ENCODE data around the gene MCOLN1.

The MCOLN1 gene

GRCh38 chr19:7506385-7507328, 15.8 kb upstream of the MCOLN1 start:
- Histone ChIP-seq H3K9ac (ENCODE audit: low read length) (no peak overlapping the region), H3K27ac (ENCODE audit: low read depth, low read length) (no peak overlapping the region), H3K36me3 (ENCODE audit: control insufficient read depth, insufficient read depth, low read length) (no peaks in the 10 kb centered on the region), H3K4me3 (ENCODE audit: low read length) (no peak overlapping the region), H3K27me3 (ENCODE audit: control insufficient read depth, insufficient read depth, low read length) (peaks cover 3% of the 10 kb centered on the region), H3K4me1 (ENCODE audit: control insufficient read depth, insufficient read depth, low read length) (no peaks in the 10 kb centered on the region)

DNA sequence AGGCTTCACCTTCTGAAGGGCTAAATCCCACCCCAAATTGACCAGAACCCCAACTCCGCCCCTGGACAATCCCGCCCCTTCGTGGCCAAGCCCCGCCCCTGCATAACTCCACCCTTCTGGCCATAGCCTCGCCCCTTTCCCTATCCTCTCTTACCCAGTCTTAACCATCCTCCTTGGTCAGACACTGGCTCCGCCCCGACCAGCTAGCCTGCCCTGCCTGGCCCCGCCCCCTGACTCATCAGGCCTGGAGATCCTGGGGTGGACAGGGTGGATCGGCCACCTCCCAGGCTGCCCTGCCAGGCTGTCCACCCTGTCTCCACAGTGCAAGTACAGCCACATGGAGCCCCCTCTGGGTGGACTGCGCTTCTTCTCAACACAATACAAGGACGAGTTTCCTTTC, 14.5 kb upstream of the MCOLN1 start:
- no peaks in the 10 kb centered on the region for H3K36me3 ChIP-seq (ENCODE audit: control insufficient read depth, insufficient read depth, low read length)

DNA sequence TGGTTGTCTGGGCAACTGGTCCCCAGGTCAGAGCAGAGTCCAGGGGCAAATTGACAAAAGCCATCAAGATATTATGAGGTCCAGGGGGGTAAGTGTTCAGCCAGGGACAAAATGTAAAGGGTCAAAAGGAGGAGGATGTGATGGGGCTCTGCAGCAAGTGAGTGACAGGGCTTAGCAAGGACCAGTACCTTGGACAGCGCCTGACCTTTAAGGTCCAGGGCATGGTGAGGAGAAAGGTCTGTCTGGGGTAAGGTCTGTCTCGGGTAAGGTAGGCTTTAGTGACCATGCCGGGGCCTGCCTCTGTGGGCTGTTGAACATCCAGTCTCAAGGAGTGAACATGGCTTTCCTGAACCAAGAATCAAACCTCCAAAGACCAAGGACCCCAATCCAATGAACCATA, 12.8 kb upstream of the MCOLN1 start:
- peaks cover 3% of the 10 kb centered on the region for H3K27me3 ChIP-seq (ENCODE audit: control insufficient read depth, insufficient read depth, low read length)
- H3K4me1 ChIP-seq (ENCODE audit: control insufficient read depth, insufficient read depth, low read length): no peaks in the 10 kb centered on the region
- H3K36me3 ChIP-seq (ENCODE audit: control insufficient read depth, insufficient read depth, low read length): no peaks in the 10 kb centered on the region
- no peak overlapping the region for H3K9ac ChIP-seq (ENCODE audit: low read length)
- H3K27ac ChIP-seq (ENCODE audit: low read depth, low read length): no peak overlapping the region
- H3K4me3 ChIP-seq (ENCODE audit: low read length): no peak overlapping the region

More for the DNA sequence above, 14.5 kb upstream of the MCOLN1 start:
- no peak overlapping the region for H3K27ac ChIP-seq (ENCODE audit: low read depth, low read length)
- H3K9ac ChIP-seq (ENCODE audit: low read length): no peak overlapping the region
- no peak overlapping the region for H3K4me3 ChIP-seq (ENCODE audit: low read length)
- peaks cover 3% of the 10 kb centered on the region for H3K27me3 ChIP-seq (ENCODE audit: control insufficient read depth, insufficient read depth, low read length)
- H3K4me1 ChIP-seq (ENCODE audit: control insufficient read depth, insufficient read depth, low read length): no peaks in the 10 kb centered on the region

GRCh38 chr19:7512400-7512851, 10.0 kb upstream of the MCOLN1 start:
- Histone ChIP-seq H3K27ac (ENCODE audit: low read depth, low read length) (no peak overlapping the region), H3K9ac (ENCODE audit: low read length) (no peak overlapping the region), H3K36me3 (ENCODE audit: control insufficient read depth, insufficient read depth, low read length) (no peaks in the 10 kb centered on the region)

DNA sequence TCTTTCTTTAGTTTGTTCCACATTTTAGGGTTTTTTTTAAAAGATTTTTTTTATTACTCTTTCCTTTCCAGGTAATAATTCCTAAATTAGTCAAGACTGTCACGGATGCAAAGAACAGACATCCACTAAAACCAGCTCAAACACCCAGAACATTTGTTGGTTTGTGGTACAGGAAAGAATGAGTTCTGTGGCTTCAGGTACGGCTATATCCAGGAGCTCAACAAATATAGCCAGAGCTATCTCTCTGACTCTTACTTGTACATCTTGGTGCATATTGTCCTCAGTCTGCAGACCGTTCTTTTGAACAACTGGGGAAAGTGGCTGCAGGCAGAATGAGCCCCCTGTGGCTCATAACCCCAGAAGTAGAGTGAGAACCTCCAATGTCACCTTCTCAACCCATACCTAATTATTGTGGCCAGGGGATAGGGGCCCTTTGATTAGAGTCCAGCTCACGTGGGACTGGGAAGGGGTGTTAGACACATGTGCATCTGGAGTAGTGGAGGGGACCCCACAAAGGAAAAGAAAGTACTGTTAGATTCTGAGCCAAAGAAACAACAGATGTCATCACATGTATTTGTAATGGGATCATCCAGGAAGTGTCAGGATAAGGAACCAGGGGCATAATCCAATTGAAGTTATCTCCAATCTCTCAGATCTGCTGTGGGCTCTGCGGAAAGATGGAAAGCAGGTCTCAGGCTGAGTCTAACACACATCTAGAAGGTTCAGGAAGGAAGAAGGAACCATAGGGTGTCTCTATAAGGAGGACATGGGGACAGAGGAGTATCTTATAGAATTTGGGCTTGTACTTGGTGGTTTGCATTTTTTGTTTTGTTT, 8.4 kb upstream of the MCOLN1 start:
- Histone ChIP-seq H3K27ac (ENCODE audit: low read depth, low read length) (no peak overlapping the region), H3K36me3 (ENCODE audit: control insufficient read depth, insufficient read depth, low read length) (no peaks in the 10 kb centered on the region), H3K9ac (ENCODE audit: low read length) (no peak overlapping the region), H3K4me3 (ENCODE audit: low read length) (no peak overlapping the region), H3K27me3 (ENCODE audit: control insufficient read depth, insufficient read depth, low read length) (no peaks in the 10 kb centered on the region), H3K4me1 (ENCODE audit: control insufficient read depth, insufficient read depth, low read length) (peaks cover 10% of the 10 kb centered on the region)

More at GRCh38 chr19:7512400-7512851, 10.0 kb upstream of the MCOLN1 start:
- H3K27me3 ChIP-seq (ENCODE audit: control insufficient read depth, insufficient read depth, low read length): no peaks in the 10 kb centered on the region
- H3K4me1 ChIP-seq (ENCODE audit: control insufficient read depth, insufficient read depth, low read length): peaks cover 10% of the 10 kb centered on the region
- H3K4me3 ChIP-seq (ENCODE audit: low read length): no peak overlapping the region

- Histone ChIP-seq H3K27ac (ENCODE audit: low read depth, low read length) (peak overlapping the region; percentile 90), H3K27me3 (ENCODE audit: control insufficient read depth, insufficient read depth, low read length) (no peaks in the 10 kb centered on the region), H3K36me3 (ENCODE audit: control insufficient read depth, insufficient read depth, low read length) (peaks cover 2% of the 10 kb centered on the region), H3K4me3 (ENCODE audit: low read length) (peak overlapping the region; percentile 78), H3K9ac (ENCODE audit: low read length) (peak overlapping the region; percentile 63), H3K4me1 (ENCODE audit: control insufficient read depth, insufficient read depth, low read length) (peaks cover 10% of the 10 kb centered on the region)
Observed at GRCh38 chr19:7515110-7515644, 7.2 kb upstream of the MCOLN1 start.

DNA sequence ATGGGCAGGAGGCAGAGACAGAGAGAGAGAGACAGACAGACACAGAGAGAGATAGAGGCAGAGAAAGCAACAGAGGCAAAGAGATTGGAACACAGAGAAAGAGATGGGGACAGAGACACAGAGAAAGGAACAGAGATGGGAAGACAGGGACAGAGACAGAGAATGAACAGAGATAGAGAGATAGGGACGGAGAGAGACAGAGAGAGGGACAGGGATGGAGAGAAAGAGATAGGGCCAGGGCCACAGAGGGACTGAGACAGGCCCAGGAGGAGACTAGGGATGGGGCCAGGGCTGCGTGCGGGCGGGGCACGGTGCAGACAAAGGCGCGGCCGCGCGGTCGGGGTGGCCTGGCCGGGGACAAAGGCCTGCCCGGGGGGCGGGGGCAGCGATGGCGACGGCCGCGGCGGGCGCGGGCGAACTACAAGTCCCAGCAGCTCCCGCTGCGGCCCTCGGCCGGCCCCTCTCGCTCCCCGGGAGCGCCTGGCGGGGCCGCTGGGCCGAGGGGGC, 6.7 kb upstream of the MCOLN1 start, which contains the start of gene ZNF358:
Gene ZNF358, plus strand, starts transcription at position 459 of the 507 bp plus-strand sequence. CDS start 3,140 bp downstream, outside the sequence.
- H3K27ac ChIP-seq (ENCODE audit: low read depth, low read length): peak within 1 kb of the TSS; percentile 90
- H3K27me3 ChIP-seq (ENCODE audit: control insufficient read depth, insufficient read depth, low read length): no peaks in the 10 kb centered on the region
- H3K9ac ChIP-seq (ENCODE audit: low read length): peak within 1 kb of the TSS; percentile 63
- H3K4me3 ChIP-seq (ENCODE audit: low read length): peak within 1 kb of the TSS; percentile 86
- peaks cover 10% of the 10 kb centered on the region for H3K4me1 ChIP-seq (ENCODE audit: control insufficient read depth, insufficient read depth, low read length)
- H3K36me3 ChIP-seq (ENCODE audit: control insufficient read depth, insufficient read depth, low read length): peaks cover 2% of the 10 kb centered on the region

GRCh38 chr19:7516333-7516732, 6.1 kb upstream of the MCOLN1 start:
- peak overlapping the region; percentile 86 for H3K4me3 ChIP-seq (ENCODE audit: low read length)
- H3K27ac ChIP-seq (ENCODE audit: low read depth, low read length): peak overlapping the region; percentile 78
- peak overlapping the region; percentile 46 for H3K9ac ChIP-seq (ENCODE audit: low read length)
- no peaks in the 10 kb centered on the region for H3K27me3 ChIP-seq (ENCODE audit: control insufficient read depth, insufficient read depth, low read length)
- H3K36me3 ChIP-seq (ENCODE audit: control insufficient read depth, insufficient read depth, low read length): peaks cover 2% of the 10 kb centered on the region
- peaks cover 10% of the 10 kb centered on the region for H3K4me1 ChIP-seq (ENCODE audit: control insufficient read depth, insufficient read depth, low read length)

DNA sequence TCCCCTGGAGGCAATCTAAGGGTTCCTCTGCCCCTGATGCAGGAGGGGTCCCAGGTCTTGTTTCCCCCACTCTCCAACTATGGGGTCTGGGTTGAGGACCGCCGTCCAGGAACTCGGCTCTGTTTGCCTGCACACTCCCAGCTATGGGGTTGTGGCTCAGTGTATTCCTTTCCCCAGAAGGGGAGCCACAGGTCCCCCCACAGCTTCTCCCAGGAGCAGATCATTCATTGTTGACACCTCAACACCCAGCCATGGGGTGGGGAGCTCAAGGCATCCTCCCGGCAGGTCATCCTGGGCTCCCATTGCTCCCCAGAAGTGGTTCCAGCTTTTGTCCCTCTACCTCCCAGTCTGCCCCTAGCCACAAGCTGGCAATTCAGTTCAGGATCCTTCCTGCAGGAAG, 5.5 kb upstream of the MCOLN1 start:
- H3K36me3 ChIP-seq (ENCODE audit: control insufficient read depth, insufficient read depth, low read length): peaks cover 2% of the 10 kb centered on the region
- peak overlapping the region; percentile 86 for H3K4me3 ChIP-seq (ENCODE audit: low read length)
- peak overlapping the region; percentile 78 for H3K27ac ChIP-seq (ENCODE audit: low read depth, low read length)
- peak overlapping the region; percentile 46 for H3K9ac ChIP-seq (ENCODE audit: low read length)
- no peaks in the 10 kb centered on the region for H3K27me3 ChIP-seq (ENCODE audit: control insufficient read depth, insufficient read depth, low read length)
- H3K4me1 ChIP-seq (ENCODE audit: control insufficient read depth, insufficient read depth, low read length): peaks cover 12% of the 10 kb centered on the region

DNA sequence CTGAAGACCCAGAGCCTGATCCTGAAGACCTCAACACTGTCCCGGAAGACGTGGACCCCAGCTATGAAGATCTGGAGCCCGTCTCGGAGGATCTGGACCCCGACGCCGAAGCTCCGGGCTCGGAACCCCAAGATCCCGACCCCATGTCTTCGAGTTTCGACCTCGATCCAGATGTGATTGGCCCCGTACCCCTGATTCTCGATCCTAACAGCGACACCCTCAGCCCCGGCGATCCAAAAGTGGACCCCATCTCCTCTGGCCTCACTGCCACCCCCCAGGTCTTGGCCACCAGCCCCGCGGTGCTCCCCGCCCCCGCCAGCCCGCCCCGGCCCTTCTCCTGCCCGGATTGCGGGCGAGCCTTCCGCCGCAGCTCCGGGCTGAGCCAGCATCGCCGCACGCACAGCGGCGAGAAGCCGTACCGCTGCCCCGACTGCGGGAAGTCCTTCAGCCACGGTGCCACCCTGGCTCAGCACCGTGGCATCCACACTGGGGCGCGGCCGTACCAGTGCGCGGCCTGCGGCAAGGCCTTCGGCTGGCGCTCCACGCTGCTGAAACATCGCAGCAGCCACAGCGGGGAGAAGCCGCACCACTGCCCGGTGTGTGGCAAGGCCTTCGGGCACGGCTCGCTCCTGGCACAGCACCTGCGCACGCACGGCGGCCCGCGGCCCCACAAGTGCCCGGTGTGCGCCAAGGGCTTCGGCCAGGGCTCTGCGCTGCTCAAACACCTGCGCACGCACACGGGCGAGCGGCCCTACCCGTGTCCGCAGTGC, 2.9 kb upstream of the MCOLN1 start:
- Histone ChIP-seq H3K4me3 (ENCODE audit: low read length) (no peak overlapping the region), H3K27me3 (ENCODE audit: control insufficient read depth, insufficient read depth, low read length) (no peaks in the 10 kb centered on the region), H3K36me3 (ENCODE audit: control insufficient read depth, insufficient read depth, low read length) (peaks cover 5% of the 10 kb centered on the region), H3K4me1 (ENCODE audit: control insufficient read depth, insufficient read depth, low read length) (peaks cover 19% of the 10 kb centered on the region), H3K9ac (ENCODE audit: low read length) (no peak overlapping the region), H3K27ac (ENCODE audit: low read depth, low read length) (no peak overlapping the region)

- Histone ChIP-seq H3K4me3 (ENCODE audit: low read length) (no peak overlapping the region), H3K27me3 (ENCODE audit: control insufficient read depth, insufficient read depth, low read length) (no peaks in the 10 kb centered on the region), H3K4me1 (ENCODE audit: control insufficient read depth, insufficient read depth, low read length) (peaks cover 17% of the 10 kb centered on the region), H3K27ac (ENCODE audit: low read depth, low read length) (no peak overlapping the region), H3K9ac (ENCODE audit: low read length) (no peak overlapping the region), H3K36me3 (ENCODE audit: control insufficient read depth, insufficient read depth, low read length) (peaks cover 6% of the 10 kb centered on the region)
Observed at GRCh38 chr19:7520131-7521051, 2.0 kb upstream of the MCOLN1 start.

All from rectal smooth muscle tissue (tissue), 1 donor.